CD14-positive monocyte (primary cell): Measurements from ENCODE around the gene PIK3R6. TPM values are rescaled to one million over a fixed set of nuclear protein-coding genes. Genes with fewer than 3 reads are reported as not detected.
A peak's percentile ranks its signal among the peaks of the same experiment; 100 is the strongest.

Experiments
- DNase-seq, 3 donors: peaks; one replicate each; pipeline ENCODE4 v3.0.0-alpha.2; 2011 to 2022
- H2AFZ ChIP-seq: 2 replicates; pipeline ENCODE4 v1.6.0; 2012; ENCODE audit warnings: mild to moderate bottlenecking, low read depth, low read length, inconsistent platforms; ENCODE audit not compliant: insufficient read depth, poor library complexity, severe bottlenecking
- H3K27ac ChIP-seq, 2 donors: 1 replicate in 1 of 2; 2 replicates in 1 of 2; pipeline ENCODE4 v1.5.1; 2012 to 2013; ENCODE audit warnings: low read length in 2 of 2, control low read depth in 1 of 2, inconsistent platforms in 1 of 2, low read depth in 1 of 2, mild to moderate bottlenecking in 1 of 2
- H3K27me3 ChIP-seq, 2 donors: one replicate each; pipeline versions ENCODE4 v1.6.0 to v1.6.1; 2011 to 2013; ENCODE audit warnings: low read length in 2 of 2; ENCODE audit not compliant: control insufficient read depth in 2 of 2, insufficient read depth in 2 of 2
- H3K36me3 ChIP-seq, 2 donors: replicated peaks in 1 of 2; 1 replicate in 1 of 2; 2 replicates in 1 of 2; pipeline versions ENCODE4 v1.5.1 to v1.6.1; 2012 to 2013; ENCODE audit warnings: low read length in 2 of 2, control low read depth in 1 of 2, inconsistent platforms in 1 of 2, mild to moderate bottlenecking in 1 of 2; ENCODE audit not compliant: insufficient read depth in 2 of 2, control insufficient read depth in 1 of 2
- H3K4me1 ChIP-seq, 2 donors: 1 replicate in 1 of 2; 2 replicates in 1 of 2; pipeline versions ENCODE4 v1.5.1 to v1.6.1; 2012 to 2013; ENCODE audit warnings: low read length in 2 of 2, control low read depth in 1 of 2, inconsistent platforms in 1 of 2, mild to moderate bottlenecking in 1 of 2, moderate library complexity in 1 of 2; ENCODE audit not compliant: insufficient read depth in 2 of 2, control insufficient read depth in 1 of 2
- H3K4me2 ChIP-seq: replicated peaks from 2 replicates; pipeline ENCODE3; 2012; ENCODE audit warnings: low read length, moderate library complexity, mild to moderate bottlenecking; ENCODE audit not compliant: poor library complexity, severe bottlenecking; ENCODE audit errors: extremely low read depth
- H3K4me3 ChIP-seq, 3 experiments: fragments of 200-600 bp in 1 of 3; sonication (generic) in 1 of 3; replicated peaks in 1 of 3; 1 replicate in 2 of 3; 2 replicates in 1 of 3; pipeline ENCODE4 v1.5.1; 2011 to 2013; ENCODE audit warnings: low read length in 3 of 3, mild to moderate bottlenecking in 3 of 3, control low read depth in 2 of 3, low read depth in 2 of 3, inconsistent platforms in 1 of 3, moderate library complexity in 1 of 3
- H3K79me2 ChIP-seq: 2 replicates; pipeline ENCODE4 v1.6.0; 2012; ENCODE audit warnings: mild to moderate bottlenecking, control low read depth, inconsistent platforms, low read length, moderate library complexity; ENCODE audit not compliant: insufficient read depth
- H3K9ac ChIP-seq: 2 replicates; pipeline ENCODE4 v1.6.0; 2017; ENCODE audit warnings: low read length, mild to moderate bottlenecking; ENCODE audit not compliant: insufficient read depth, poor library complexity, severe bottlenecking
- H3K9me3 ChIP-seq, 2 donors: replicated peaks in 1 of 2; 1 replicate in 1 of 2; 2 replicates in 1 of 2; pipeline versions ENCODE4 v1.5.1 to v1.6.1; 2012 to 2013; ENCODE audit warnings: low read length in 2 of 2, control low read depth in 1 of 2; ENCODE audit not compliant: control insufficient read depth in 1 of 2, insufficient read depth in 1 of 2
- H4K20me1 ChIP-seq: 2 replicates; pipeline ENCODE4 v1.6.0; 2012; ENCODE audit warnings: mild to moderate bottlenecking, low read length, control low read depth, moderate library complexity; ENCODE audit not compliant: insufficient read depth
- H3K27ac Mint-ChIP-seq, 7 donors: one replicate each; pipeline ENCODE4 v1.8.0; 2020; ENCODE audit warnings: mild to moderate bottlenecking in 7 of 7, mixed read lengths in 7 of 7, moderate library complexity in 6 of 7, inconsistent platforms in 2 of 7
- H3K27me3 Mint-ChIP-seq, 3 donors: one replicate each; pipeline ENCODE4 v1.8.0; 2021 to 2022; ENCODE audit warnings: low read depth in 3 of 3, mild to moderate bottlenecking in 3 of 3, mixed read lengths in 3 of 3, moderate library complexity in 3 of 3, inconsistent platforms in 1 of 3
- H3K36me3 Mint-ChIP-seq, 2 donors: one replicate each; pipeline ENCODE4 v1.8.0; 2020; ENCODE audit warnings: mixed read lengths in 2 of 2, inconsistent platforms in 1 of 2, mild to moderate bottlenecking in 1 of 2
- H3K4me1 Mint-ChIP-seq: one replicate; pipeline ENCODE4 v1.8.0; 2020; ENCODE audit warnings: mild to moderate bottlenecking, mixed read lengths
- H3K4me3 Mint-ChIP-seq, 2 donors: one replicate each; pipeline ENCODE4 v1.8.0; 2020; ENCODE audit warnings: mild to moderate bottlenecking in 2 of 2, mixed read lengths in 2 of 2, moderate library complexity in 1 of 2
- H3K9me3 Mint-ChIP-seq, 7 donors: one replicate each; pipeline ENCODE4 v1.8.0; 2020 to 2022; ENCODE audit warnings: mixed read lengths in 7 of 7, mild to moderate bottlenecking in 6 of 7, moderate library complexity in 6 of 7, inconsistent platforms in 2 of 7
- WGBS: methylation state at CpG from one replicate; pipeline ENCODE4 v1.1.5; 2013; ENCODE audit warnings: missing lambda C conversion rate; ENCODE audit not compliant: insufficient coverage; 5-methylcytosine and 5-hydroxymethylcytosine counted together
- intact Hi-C, 2 donors: fragments of 100-400 bp; cut with micrococcal nuclease; formaldehyde crosslinking; loops; one replicate each; pipeline versions ENCODE4 v1.15.0 to v1.15.1; 2023
- polyA plus RNA-seq, 3 donors: library from polyadenylated mRNA; depleted of rRNA in 1 of 3; unstranded in 2 of 3; stranded (reverse) in 1 of 3; fragments of 300-500 nt in 2 of 3; fragments of >200 nt in 1 of 3; fragmentation: Illumina TruSeq in 2 of 3; gene quantifications; 1 replicate in 2 of 3; 2 replicates in 1 of 3; pipeline ENCODE4 v1.2.3, GENCODE V29; 2012 to 2021
- TF ChIP-seq, protein P1 (sequence below): fragments of 200-600 bp; IDR thresholded peaks from one replicate; pipeline ENCODE4 v1.8.0; 2022; ENCODE audit warnings: antibody characterized with exemption, mild to moderate bottlenecking

The PIK3R6 gene
- polyA plus RNA-seq, 3 donors = 3.6 to 23.3 (median 5.8) TPM

DNA sequence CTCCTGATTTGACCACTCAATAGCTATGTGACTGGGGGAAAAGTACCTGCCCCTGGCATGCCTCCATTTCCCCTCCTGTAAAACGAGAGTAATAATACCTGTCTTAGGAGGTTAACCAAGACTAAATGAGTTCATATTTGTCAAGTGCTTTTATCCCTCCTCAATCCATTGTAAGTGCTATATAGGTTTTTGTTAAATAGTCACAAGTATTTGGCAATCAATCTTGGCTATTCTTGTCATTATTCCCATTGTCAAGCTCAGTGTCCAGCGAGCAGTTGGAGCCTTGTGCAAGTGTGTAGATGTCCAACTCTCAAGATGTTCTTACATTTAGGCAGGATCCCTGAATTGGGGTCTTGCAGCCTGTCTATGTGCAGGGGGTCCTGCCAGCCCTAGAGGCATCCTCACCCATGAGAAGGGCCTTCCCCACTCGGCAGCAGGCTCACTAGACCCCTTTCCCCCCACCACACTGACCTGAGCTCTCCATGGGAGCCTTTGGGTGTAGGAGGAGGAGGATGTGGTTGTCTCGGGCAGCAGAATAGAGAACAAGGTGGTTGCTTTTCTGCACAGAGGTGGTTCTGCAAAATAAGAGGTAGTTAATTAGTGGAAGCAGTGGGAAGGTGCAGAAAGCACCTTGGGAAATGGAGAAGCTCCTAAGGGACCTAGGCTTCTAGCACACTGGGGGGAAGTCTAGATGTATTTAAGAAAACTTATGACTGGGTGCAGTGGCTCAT, 18.0 kb downstream of the PIK3R6 start:
- H3K27me3 Mint-ChIP-seq = no peaks in the 10 kb centered on the region
- Histone ChIP-seq H3K36me3 (peaks cover 31 to 85% of the 10 kb centered on the region in 2 donors), H2AFZ (no peak overlapping the region), H3K79me2 (no peaks in the 10 kb centered on the region), H3K27ac (no peak overlapping the region), H3K4me2 (no peak overlapping the region), H3K4me1 (no peaks in the 10 kb centered on the region), H3K4me3 (no peak overlapping the region), H3K27me3 (no peaks in the 10 kb centered on the region), H3K9me3 (no peaks in the 10 kb centered on the region), H3K9ac (no peak overlapping the region), H4K20me1 (no peaks in the 10 kb centered on the region)
- TF ChIP-seq, protein P1, sequence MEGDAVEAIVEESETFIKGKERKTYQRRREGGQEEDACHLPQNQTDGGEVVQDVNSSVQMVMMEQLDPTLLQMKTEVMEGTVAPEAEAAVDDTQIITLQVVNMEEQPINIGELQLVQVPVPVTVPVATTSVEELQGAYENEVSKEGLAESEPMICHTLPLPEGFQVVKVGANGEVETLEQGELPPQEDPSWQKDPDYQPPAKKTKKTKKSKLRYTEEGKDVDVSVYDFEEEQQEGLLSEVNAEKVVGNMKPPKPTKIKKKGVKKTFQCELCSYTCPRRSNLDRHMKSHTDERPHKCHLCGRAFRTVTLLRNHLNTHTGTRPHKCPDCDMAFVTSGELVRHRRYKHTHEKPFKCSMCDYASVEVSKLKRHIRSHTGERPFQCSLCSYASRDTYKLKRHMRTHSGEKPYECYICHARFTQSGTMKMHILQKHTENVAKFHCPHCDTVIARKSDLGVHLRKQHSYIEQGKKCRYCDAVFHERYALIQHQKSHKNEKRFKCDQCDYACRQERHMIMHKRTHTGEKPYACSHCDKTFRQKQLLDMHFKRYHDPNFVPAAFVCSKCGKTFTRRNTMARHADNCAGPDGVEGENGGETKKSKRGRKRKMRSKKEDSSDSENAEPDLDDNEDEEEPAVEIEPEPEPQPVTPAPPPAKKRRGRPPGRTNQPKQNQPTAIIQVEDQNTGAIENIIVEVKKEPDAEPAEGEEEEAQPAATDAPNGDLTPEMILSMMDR = no peak
- peak overlapping the region in 1 of 7 donors; percentile 38 for H3K27ac Mint-ChIP-seq
- peaks cover 9% of the 10 kb centered on the region for H3K4me1 Mint-ChIP-seq
- peaks cover 65 to 71% of the 10 kb centered on the region in 2 donors for H3K36me3 Mint-ChIP-seq
- no peak for DNase-seq
- 50% methylated on average over 1 of the region's 4 CpGs for WGBS
- H3K9me3 Mint-ChIP-seq = peaks cover 0 to 2% (median 0%) of the 10 kb centered on the region in 7 donors
- H3K4me3 Mint-ChIP-seq = no peak overlapping the region
- intact Hi-C loops = no loop called here

DNA sequence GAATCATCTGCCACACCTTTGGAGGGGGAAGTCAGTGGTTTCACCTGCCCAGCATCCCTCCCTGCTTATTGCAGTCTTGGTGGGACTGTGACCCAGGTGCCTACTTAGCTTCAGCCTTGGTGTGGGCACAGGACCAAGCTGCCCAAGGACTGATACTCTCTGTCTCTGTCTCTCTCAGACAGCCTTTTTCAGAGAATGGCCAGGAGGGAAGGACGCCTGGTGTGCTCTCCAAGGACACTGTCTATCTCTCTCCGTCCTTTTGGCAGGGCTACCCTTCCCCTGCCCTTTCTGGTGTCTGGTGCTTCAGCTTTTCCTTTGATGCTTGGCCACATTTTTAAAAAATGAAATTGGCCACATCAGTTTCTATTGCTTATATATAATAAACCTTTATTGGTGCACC, 19.6 kb downstream of the PIK3R6 start:
- Mint-ChIP-seq H3K9me3 (peaks cover 0 to 2% (median 0%) of the 10 kb centered on the region in 7 donors), H3K4me3 (no peak overlapping the region), H3K27me3 (peaks cover 0 to 2% (median 0%) of the 10 kb centered on the region in 3 donors), H3K4me1 (peaks cover 19% of the 10 kb centered on the region), H3K36me3 (peaks cover 61 to 64% of the 10 kb centered on the region in 2 donors), H3K27ac (no peak overlapping the region)
- no peak for DNase-seq
- Histone ChIP-seq H3K4me1 (peaks cover 9 to 12% of the 10 kb centered on the region in 2 donors), H3K27ac (no peak overlapping the region), H3K4me3 (no peak overlapping the region), H3K79me2 (no peaks in the 10 kb centered on the region), H3K4me2 (no peak overlapping the region), H3K27me3 (no peaks in the 10 kb centered on the region), H2AFZ (no peak overlapping the region), H3K9ac (no peak overlapping the region), H3K36me3 (peaks cover 31 to 74% of the 10 kb centered on the region in 2 donors), H4K20me1 (no peaks in the 10 kb centered on the region), H3K9me3 (no peaks in the 10 kb centered on the region)
- intact Hi-C loops = no loop called here
- TF ChIP-seq, protein P1 = no peak
- 100% methylated on average over 1 of the region's 2 CpGs for WGBS
